G401 (cell line): ENCODE measurements around the gene KIF26B. TPM values are rescaled to one million over a fixed set of nuclear protein-coding genes. Genes with fewer than 3 reads are reported as not detected.
"Not testable (repeated sequence)": the region's sequence is repeated elsewhere in the genome, so short reads cannot be mapped to it uniquely, and the experiment has no call there.

ENCODE experiments used
- DNase-seq: peaks from one replicate; pipeline ENCODE4 v3.0.0-alpha.2; 2015; ENCODE audit warnings: low spot score
- in situ Hi-C: cut with HindIII; loops from 2 replicates; pipeline ENCODE4 v1.10.0; 2016; ENCODE audit warnings: low sequenced_read_pairs, mixed read lengths
- total RNA-seq: library from RNA; depleted of rRNA; stranded (reverse); fragments of >200 nt; shearing (Covaris generic); gene quantifications from 2 replicates; pipeline ENCODE4 v1.2.3, GENCODE V29; 2014

KIF26B gene
- total RNA-seq, 1 experiment from 2014 or later = 9.8 TPM

DNA sequence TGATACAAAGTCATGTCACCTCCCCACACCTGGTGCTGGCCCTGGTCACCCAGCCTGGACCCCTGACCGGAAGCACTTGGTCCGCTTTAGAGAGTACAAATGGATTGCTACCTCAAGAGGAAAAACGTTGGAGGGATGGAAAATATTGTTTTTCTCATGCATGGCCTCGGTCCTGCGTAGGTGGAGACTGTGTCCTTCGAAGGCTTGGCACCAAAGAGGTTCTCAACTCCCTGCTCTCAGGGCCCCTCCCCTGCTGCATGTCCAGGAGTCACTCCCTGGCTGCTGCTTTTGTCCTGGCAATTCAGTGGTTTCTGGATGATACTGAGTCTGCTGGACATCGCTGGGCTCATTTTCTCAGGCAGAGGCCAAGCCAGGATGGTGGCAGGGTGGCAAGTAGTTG is 529.8 kb downstream of the KIF26B start:
- in situ Hi-C loops = no loop called here

DNA sequence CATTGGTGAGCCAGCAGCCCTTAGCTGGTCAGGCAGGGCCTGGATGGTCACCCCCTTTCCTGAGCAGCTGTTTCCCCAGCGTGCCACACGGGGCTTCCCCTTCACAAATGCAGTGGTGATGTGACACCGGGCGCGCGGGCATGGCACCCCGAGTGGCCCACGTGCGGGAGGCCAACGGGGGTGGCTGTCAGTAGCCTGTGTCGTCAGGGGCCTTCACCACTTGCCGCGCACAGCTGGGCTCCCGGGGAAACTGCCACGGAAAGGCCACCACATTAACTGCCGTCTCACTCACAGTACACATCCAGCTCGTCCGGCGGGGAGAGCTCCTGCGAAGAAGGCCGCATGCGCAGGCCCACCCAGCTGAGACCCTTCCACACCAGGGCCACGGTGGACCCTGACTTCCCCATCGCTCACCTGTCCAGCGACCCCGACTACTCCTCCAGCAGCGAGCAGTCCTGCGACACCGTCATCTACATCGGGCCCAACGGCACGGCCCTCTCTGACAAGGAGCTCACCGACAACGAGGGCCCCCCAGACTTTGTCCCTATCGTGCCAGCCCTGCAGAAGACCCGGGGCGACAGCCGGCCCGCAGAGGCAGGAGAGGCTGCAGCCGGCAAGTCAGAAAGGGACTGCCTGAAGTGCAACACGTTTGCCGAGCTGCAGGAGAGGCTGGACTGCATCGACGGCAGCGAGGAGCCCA is 530.5 kb downstream of the KIF26B start:
- in situ Hi-C loops = no loop called here
- no peak for DNase-seq

More for the DNA sequence above, 529.8 kb downstream of the KIF26B start:
- no peak for DNase-seq

DNA sequence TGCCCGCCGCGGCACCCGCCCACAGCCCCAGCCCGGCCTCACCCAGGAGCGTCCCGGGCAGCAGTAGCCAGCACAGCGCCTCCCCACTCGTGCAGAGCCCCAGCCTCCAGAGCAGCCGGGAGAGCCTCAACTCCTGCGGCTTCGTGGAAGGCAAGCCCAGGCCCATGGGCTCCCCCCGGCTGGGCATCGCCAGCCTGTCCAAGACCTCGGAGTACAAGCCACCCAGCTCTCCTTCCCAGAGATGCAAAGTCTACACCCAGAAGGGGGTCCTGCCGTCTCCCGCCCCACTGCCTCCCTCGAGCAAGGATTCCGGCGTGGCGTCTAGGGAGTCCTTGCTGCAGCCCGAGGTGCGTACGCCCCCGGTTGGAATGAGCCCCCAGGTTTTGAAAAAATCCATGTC is 531.2 kb downstream of the KIF26B start:
- DNase-seq = no peak
- in situ Hi-C loops = no loop called here

DNA sequence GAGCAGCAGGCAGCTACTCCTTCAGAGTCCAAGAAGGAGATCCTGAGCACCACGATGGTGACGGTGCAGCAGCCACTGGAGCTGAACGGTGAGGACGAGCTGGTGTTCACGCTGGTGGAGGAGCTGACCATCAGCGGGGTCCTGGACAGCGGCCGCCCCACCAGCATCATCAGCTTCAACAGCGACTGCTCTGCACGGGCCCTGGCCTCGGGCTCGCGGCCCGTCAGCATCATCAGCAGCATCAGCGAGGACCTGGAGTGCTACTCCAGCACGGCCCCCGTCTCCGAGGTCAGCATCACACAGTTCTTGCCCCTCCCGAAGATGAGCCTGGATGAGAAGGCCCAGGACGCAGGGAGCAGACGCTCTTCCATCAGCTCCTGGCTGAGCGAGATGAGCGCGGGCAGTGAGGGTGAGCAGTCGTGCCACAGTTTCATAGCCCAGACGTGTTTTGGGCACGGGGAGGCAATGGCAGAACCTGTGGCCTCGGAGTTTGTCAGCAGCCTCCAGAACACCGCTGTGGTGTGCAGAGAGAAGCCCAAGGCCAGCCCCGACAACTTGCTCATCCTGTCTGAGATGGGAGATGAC is 531.8 kb downstream of the KIF26B start:
- no peak for DNase-seq
- in situ Hi-C loops = no loop called here

DNA sequence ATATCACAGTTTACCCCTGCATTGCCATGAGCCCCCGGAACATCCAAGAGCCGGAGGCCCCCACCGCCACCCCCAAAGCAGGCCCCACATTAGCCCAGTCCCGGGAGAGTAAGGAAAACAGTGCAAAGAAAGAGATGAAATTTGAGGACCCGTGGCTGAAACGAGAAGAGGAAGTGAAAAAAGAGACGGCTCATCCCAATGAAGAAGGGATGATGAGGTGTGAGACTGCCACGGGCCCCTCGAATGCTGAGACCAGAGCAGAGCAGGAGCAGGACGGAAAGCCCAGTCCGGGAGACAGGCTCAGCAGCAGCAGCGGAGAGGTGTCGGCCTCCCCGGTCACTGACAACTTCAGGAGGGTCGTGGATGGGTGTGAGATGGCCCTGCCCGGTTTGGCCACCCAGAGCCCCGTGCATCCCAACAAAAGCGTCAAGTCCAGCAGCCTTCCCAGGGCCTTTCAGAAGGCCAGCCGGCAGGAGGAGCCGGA is 532.4 kb downstream of the KIF26B start:
- in situ Hi-C loops = no loop called here
- DNase-seq = no peak

DNA sequence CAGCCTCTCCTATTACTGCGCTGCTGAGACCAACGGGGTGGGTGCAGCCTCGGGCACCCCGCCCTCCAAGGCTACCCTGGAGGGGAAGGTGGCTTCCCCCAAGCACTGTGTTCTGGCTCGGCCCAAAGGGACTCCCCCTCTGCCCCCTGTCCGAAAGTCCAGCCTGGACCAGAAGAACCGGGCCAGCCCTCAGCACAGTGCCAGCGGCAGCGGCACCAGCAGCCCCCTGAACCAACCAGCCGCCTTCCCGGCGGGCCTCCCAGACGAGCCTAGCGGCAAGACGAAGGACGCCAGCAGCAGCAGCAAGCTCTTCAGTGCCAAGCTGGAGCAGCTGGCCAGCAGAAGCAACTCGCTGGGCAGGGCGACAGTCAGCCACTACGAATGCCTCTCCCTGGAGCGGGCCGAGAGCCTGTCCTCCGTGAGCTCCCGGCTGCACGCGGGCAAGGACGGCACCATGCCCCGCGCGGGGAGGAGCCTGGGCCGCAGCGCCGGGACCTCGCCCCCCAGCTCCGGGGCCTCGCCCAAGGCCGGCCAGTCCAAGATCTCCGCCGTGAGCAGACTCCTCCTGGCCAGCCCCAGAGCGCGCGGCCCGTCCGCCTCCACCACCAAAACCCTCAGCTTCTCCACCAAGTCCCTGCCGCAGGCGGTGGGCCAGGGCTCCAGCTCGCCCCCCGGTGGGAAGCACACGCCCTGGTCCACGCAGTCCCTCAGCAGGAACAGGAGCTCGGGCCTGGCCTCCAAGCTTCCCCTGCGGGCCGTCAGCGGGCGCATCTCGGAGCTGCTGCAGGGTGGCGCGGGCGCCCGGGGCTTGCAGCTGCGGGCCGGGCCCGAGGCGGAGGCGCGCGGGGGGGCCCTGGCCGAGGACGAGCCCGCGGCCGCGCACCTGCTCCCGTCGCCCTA is 533.1 kb downstream of the KIF26B start:
- peak; percentile 16 for DNase-seq
- in situ Hi-C loops = no loop called here

DNA sequence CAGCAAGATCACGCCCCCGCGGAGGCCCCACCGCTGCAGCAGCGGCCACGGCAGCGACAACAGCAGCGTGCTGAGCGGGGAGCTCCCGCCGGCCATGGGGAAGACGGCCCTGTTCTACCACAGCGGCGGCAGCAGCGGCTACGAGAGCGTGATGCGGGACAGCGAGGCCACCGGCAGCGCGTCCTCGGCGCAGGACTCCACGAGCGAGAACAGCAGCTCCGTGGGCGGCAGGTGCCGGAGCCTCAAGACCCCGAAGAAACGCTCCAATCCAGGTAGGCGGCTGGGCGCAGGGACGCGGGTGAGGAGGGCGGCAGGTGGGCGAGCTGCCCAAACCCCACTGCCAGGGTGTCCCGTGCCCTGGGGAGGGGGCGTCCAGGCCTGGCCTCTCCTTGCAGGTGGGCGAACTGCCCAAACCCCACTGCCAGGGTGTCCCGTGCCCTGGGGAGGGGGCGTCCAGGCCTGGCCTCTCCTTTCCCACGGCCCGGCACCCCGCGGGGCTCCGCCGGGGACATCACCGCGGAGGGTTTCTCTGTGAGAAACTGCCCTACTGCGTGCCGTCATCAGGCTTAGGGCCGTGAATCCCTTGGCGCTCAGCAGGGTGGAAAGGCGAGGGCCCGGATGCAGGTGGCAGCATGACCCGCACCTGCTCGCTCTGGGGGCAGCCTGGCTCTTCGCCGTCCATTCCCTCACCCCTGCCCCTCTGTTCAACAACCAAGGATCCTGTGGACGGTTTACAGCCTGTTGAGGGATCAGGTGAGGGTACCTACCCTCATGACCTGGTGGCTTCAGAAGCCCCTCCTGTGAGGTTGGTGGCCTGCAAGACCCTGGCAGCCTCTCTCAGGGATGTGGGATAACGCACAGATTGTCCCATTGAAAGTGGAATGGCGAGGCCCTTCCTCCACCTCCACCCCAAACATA is 534.0 kb downstream of the KIF26B start:
- in situ Hi-C loops = no loop called here
- DNase-seq = no peak

DNA sequence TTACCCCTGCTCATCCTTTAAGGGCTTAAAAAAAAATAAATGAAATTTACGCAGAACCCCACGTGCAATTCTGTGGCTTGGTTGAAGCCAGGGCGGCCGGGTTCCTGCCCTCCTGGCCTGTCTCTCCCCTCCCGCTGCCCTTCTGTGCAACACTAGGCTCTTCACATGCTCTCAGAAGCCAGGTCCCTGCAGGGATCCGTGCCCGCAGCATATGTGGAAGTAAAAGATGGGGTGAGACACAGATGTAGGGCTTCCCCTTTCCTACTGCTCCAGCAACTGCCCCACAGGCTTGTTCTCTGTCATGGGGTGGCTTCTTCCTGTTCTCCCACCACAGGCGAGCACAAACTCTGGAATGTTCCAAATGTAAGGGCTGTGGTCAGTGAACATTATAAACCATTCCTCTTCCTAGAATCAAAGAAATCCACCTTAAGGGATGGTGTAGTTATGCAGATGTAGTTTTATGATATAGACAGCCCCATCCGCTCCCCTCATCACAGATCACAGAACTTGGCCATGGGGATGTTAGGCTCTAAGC is 535.4 kb downstream of the KIF26B start:
- in situ Hi-C loops = no loop called here
- peak; percentile 82 for DNase-seq

DNA sequence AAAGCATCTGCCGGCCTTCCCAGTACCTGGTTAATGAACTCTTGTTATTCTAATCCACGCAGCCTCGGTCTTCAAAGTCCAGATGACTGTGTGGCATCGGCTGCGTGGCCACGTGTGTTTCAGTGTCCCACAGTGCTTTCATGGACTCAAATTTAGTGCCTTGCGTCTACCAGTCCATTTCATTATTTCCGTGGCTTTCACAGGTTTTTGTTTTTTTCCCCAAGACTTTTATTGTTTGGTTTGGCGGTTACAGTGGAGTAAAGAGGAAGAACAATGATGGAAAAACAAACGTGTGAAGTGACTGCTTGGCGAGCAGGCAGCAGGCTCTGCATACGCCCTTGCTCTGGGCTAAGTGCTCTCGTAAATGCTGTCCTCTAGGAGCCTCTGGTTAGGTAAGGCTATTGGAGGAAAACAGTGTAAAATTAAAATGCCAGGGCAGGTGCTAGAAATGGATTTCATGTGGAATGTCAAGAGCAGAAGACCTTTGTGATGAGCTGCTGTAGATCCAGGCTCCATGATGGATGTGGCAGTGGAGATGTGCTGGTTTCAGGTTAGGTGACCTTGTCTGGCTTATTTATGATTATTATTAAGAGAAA is 536.3 kb downstream of the KIF26B start:
- in situ Hi-C loops = no loop called here
- DNase-seq = no peak

DNA sequence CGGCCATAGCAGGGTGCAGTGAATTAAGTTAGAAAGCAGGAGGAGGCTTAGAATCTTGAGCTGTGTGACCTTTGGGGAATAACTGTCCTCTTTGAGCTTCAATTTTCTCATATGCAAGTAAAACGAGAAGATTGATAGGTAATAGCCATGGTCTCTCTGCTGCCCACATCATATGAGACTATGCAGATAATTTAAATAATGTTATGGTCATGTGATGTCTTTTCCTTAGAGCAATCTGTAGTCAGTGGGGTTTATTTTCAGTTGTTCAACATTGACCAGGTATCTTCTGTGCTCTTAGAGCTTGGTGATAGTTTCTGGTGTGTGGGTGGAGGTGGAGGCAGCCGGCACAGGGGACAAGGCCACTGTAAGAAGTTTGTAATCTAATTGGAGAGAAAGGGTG is 537.1 kb downstream of the KIF26B start:
- in situ Hi-C loops = no loop called here
- no peak for DNase-seq

DNA sequence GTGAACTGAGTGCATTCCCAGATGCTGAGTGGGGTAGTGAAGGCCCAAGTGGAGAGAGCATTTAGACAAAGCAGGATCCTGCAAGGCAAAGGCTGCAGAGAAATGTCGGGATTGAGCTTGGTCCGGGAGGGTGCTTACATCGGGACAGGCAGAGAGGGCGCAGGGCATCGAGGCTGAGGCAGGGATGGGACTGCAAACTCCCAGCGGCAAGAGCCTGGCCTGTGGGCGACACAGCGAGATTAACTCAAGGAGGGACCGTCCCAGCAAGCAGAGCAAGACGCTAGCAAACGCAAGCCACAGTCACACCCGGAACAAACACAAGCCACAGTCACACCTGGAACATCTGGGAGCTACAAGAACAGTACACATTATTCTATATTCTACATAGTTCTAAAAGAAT is 537.5 kb downstream of the KIF26B start:
- in situ Hi-C loops = no loop called here

DNA sequence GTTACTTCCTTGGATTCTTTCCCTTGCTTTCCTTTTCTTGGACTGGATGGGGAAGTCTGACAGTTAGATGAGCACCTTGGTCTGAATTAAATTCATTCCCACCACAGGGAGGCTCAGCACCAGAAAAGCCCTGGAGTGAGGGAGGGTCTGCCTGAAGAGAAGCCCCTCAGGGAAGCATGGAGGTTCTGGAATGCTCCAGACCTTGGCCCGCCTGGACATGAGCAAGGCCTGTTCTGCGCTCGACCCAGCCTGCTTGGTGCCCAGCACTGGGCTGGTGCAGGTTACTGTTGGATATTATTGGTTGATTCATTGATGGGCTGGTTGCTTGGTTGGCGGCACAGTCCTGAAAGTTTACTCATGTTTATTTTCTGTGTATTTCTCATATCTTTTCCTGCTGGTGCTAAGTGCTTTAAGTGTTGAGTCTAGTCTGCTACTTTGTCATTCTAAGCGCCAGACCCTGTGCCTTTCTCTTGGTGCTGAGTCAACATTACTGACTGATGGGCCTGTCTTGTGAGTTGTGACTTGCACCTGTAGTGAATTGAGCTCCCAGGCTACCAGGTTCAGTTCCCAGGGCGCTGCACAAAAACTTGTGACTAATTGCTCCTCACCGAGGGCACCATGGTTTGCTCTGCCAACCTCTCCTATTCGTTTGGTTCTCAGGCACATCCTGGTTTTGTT is 538.5 kb downstream of the KIF26B start:
- in situ Hi-C loops = no loop called here
- DNase-seq = no peak

More for the DNA sequence above, 537.5 kb downstream of the KIF26B start:
- no peak for DNase-seq

DNA sequence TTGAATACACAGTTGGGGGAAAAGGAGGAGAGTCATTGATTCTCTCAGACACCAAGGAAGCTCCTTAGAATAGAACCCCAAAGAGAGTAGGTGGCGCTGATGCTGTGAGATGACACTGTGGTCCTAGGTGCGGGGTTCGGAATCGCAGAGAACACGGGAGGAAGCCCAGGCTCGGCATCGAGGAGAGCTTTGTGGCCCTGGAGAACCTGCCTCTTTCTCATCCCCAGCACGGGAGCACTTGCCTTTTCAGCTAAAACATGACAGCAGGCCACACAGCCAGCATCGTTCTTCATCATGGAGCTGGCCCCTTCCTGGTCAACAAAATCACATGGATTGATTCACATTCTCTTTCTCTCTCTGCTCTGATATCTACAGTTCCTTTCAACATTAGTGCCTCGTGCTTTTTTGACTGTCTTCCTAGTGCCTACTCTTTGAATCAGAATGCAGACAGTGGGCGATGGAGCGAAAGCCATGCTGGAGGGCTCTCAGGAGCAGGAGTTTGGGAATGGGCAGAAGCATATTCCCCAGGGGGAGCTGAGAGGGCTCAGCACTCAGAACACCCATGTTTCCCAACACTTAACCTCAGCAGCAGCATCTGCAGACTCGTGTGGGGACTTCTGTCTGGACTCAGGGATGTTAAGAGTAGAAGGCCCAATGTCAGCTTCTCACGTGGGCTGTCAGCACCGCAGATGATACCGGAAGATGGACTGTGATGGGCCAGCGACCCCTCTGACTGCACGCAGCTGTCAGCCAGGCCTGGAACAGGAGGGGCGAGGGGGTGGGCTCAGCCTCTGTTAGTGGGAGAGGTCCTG is 539.4 kb downstream of the KIF26B start:
- no peak for DNase-seq
- in situ Hi-C loops = no loop called here

DNA sequence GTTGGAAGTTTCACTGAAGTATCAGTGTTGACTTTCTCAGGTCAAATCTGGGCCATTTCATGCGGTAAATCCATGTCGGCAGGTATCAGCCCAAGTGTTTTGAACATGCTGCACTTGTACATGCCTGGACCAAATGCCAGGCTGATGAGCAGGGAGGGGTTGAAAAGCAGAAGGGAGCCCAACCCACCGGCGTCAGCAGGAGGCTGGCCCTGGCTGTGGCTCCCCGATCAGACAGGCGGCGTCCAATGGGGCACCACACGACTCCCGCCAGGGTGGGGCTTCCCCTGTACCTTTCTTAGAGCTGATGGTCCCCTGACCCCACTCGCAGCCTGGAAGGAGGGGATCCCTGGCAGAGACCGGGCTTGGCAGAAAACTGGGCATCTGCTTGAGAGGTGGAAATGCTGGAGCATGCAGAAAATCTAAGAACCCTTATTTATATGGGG is 540.0 kb downstream of the KIF26B start:
- peak; percentile 21 for DNase-seq
- in situ Hi-C loops = no loop called here

DNA sequence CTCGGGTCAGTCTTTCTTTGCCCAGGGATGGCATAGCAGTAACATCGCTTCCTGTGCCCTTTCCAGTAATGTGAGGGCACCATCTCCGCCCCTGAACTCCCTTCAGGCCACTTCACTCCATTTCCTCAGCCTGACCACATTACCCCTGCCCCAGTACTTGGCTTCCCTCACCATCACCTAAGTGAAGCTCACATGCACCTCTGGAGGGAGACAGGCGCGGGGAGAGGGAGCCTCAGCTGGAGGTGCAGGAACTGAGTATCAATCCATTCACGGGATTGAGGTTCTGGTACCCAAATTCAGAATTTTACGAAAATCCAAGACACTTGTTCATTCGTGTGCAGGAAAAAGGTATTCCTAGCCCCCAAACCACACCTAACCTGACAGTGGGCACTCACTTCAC is 540.4 kb downstream of the KIF26B start:
- in situ Hi-C loops = no loop called here
- DNase-seq = no peak

DNA sequence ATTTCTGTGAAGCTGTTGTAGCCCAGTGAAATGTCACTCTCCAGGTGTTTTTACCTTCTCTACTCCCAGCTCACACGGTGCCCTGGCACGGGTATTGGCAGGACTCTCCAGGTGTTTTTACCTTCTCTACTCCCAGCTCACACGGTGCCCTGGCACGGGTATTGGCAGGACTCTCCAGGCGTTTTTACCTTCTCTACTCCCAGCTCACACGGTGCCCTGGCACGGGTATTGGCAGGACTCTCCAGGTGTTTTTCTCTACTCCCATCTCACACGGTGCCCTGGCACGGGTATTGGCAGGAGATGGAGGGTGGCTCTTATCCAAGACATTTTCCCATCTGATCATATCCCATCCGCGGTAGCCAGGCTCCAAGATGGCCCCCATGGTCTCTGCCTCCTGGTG is 540.9 kb downstream of the KIF26B start:
- in situ Hi-C loops, DNase-seq: not testable (repeated sequence)

DNA sequence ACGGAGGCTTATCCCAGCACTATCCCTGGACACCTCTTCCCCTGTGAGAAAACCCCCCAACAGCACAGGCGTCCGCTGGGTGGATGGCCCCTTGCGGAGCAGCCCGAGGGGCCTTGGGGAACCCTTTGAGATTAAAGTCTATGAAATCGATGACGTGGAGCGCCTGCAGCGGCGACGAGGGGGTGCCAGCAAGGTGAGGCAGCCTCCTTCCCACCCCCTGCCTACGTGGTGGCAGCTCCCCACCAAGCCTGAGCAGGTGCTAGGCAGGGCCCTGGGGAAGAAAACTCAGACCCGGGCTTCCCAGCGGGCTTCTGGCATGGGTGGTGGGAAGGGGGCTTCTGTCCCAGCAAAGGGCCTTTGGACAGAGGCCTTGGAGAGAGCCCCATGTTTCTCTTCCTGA is 543.3 kb downstream of the KIF26B start:
- in situ Hi-C loops = no loop called here

More for the DNA sequence above, 543.3 kb downstream of the KIF26B start:
- no peak for DNase-seq
